Esophagus squamous epithelium (tissue), 4 donors: ENCODE data around the gene IL1A.

ENCODE experiments used
- POLR2A ChIP-seq, 4 donors: fragments of 450-650 bp; IDR thresholded peaks; one replicate each; pipeline ENCODE4 v1.6.1; 2017; ENCODE audit warnings: antibody characterized with exemption in 4 of 4, mild to moderate bottlenecking in 4 of 4, moderate library complexity in 3 of 4
- TF ChIP-seq, protein P1 (sequence below), 6 experiments: fragments of 450-650 bp in 4 of 6; fragments of 200-600 bp in 2 of 6; sonication (generic) in 2 of 6; IDR thresholded peaks; one replicate each; pipeline ENCODE4 v1.5.1; 2016 to 2019; ENCODE audit warnings: antibody characterized with exemption in 6 of 6, mild to moderate bottlenecking in 4 of 6, moderate library complexity in 4 of 6

DNA sequence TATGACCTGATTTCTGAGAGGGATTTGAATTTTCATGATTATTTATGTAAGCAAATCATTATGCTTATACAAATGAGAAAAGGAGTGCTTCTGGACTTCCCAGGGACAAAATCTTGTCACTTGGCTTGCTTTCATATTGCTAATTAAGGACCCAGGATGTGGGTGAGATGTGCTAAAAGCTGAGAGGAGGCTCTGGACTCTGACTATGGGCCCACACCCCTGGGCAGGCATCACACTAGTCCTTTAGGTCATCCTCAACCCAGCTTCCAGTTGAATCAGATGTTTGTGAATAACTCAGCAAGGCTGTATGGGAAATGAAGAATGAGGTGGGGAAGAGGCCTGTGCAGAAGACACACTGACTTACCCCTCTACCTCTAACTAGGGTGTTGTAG, 40.4 kb upstream of the IL1A start:
- TF ChIP-seq, protein P1, sequence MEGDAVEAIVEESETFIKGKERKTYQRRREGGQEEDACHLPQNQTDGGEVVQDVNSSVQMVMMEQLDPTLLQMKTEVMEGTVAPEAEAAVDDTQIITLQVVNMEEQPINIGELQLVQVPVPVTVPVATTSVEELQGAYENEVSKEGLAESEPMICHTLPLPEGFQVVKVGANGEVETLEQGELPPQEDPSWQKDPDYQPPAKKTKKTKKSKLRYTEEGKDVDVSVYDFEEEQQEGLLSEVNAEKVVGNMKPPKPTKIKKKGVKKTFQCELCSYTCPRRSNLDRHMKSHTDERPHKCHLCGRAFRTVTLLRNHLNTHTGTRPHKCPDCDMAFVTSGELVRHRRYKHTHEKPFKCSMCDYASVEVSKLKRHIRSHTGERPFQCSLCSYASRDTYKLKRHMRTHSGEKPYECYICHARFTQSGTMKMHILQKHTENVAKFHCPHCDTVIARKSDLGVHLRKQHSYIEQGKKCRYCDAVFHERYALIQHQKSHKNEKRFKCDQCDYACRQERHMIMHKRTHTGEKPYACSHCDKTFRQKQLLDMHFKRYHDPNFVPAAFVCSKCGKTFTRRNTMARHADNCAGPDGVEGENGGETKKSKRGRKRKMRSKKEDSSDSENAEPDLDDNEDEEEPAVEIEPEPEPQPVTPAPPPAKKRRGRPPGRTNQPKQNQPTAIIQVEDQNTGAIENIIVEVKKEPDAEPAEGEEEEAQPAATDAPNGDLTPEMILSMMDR (IDR thresholded peaks at IDR 0.05) = no peak
- no peak for TF ChIP-seq POLR2A (IDR thresholded peaks at IDR 0.05)
